Naive B cell (primary cell): Measurements from ENCODE around the gene VPS13D. TPM values are rescaled to one million over a fixed set of nuclear protein-coding genes. Genes with fewer than 3 reads are reported as not detected.

Experiments used
- ATAC-seq, 2 donors: fragments of 150-1000 bp; cut with Tn5 transposase; 2 replicates each; pipeline ENCODE4 v1.10.0; 2021; ENCODE audit warnings: low read depth in 2 of 2, mild to moderate bottlenecking in 2 of 2, moderate library complexity in 2 of 2
- DNase-seq: peaks from one replicate; pipeline ENCODE4 v3.0.0; 2022
- H3K27ac Mint-ChIP-seq, 6 donors: one replicate each; pipeline ENCODE4 v1.8.0; 2020 to 2022; ENCODE audit warnings: mild to moderate bottlenecking in 6 of 6, mixed read lengths in 6 of 6, moderate library complexity in 5 of 6, inconsistent platforms in 2 of 6
- H3K27me3 Mint-ChIP-seq, 3 donors: one replicate each; pipeline ENCODE4 v1.8.0; 2021 to 2022; ENCODE audit warnings: mixed read lengths in 3 of 3, mild to moderate bottlenecking in 1 of 3
- H3K36me3 Mint-ChIP-seq, 2 donors: one replicate each; pipeline ENCODE4 v1.8.0; 2020 to 2022; ENCODE audit warnings: mixed read lengths in 2 of 2, inconsistent platforms in 1 of 2, mild to moderate bottlenecking in 1 of 2
- H3K4me1 Mint-ChIP-seq, 3 donors: one replicate each; pipeline ENCODE4 v1.8.0; 2020 to 2022; ENCODE audit warnings: mixed read lengths in 3 of 3, inconsistent platforms in 1 of 3, mild to moderate bottlenecking in 1 of 3, moderate library complexity in 1 of 3
- H3K4me3 Mint-ChIP-seq, 8 donors: one replicate each; pipeline ENCODE4 v1.8.0; 2020 to 2022; ENCODE audit warnings: mild to moderate bottlenecking in 8 of 8, mixed read lengths in 8 of 8, moderate library complexity in 8 of 8, inconsistent platforms in 2 of 8
- H3K9me3 Mint-ChIP-seq, 7 donors: one replicate each; pipeline ENCODE4 v1.8.0; 2020 to 2022; ENCODE audit warnings: mixed read lengths in 7 of 7, mild to moderate bottlenecking in 5 of 7, inconsistent platforms in 2 of 7, moderate library complexity in 1 of 7
- polyA plus RNA-seq, 6 donors: library from polyadenylated mRNA; unstranded; fragments of 300-500 nt; fragmentation: Illumina TruSeq; gene quantifications; one replicate each; pipeline ENCODE4 v1.2.3, GENCODE V29; 2021; ENCODE audit warnings: low read depth in 6 of 6

VPS13D gene
- polyA plus RNA-seq, 6 donors from 2014 or later: 7.6 to 14.6 (median 11.8) TPM

- Mint-ChIP-seq H3K27me3 (no peaks in the 10 kb centered on the region), H3K4me1 (peaks cover 0 to 3% (median 0%) of the 10 kb centered on the region in 3 donors), H3K9me3 (no peaks in the 10 kb centered on the region), H3K4me3 (no peak overlapping the region), H3K27ac (no peak overlapping the region), H3K36me3 (peaks cover 19 to 25% of the 10 kb centered on the region in 2 donors)
- ATAC-seq: no peak
- DNase-seq: no peak
These were observed 21.6 kb downstream of the VPS13D start for GRCh38 chr1:12251442-12251841.

- no peaks in the 10 kb centered on the region for H3K9me3 Mint-ChIP-seq
- ATAC-seq (no peak), DNase-seq (no peak)
- H3K27ac Mint-ChIP-seq: no peak overlapping the region
- no peak overlapping the region for H3K4me3 Mint-ChIP-seq
- H3K4me1 Mint-ChIP-seq: peaks cover 0 to 3% (median 0%) of the 10 kb centered on the region in 3 donors
- peaks cover 34 to 47% of the 10 kb centered on the region in 2 donors for H3K36me3 Mint-ChIP-seq
- no peaks in the 10 kb centered on the region for H3K27me3 Mint-ChIP-seq
These were observed 26.1 kb downstream of the VPS13D start for GRCh38 chr1:12255913-12256312.

- H3K36me3 Mint-ChIP-seq: peaks cover 44 to 46% of the 10 kb centered on the region in 2 donors
- no peaks in the 10 kb centered on the region for H3K9me3 Mint-ChIP-seq
These were observed 28.4 kb downstream of the VPS13D start for GRCh38 chr1:12258272-12258671.

GRCh38 chr1:12269351-12269750 is 39.5 kb downstream of the VPS13D start:
- DNase-seq: no peak
- no peaks in the 10 kb centered on the region for H3K9me3 Mint-ChIP-seq
- H3K27me3 Mint-ChIP-seq: no peaks in the 10 kb centered on the region
- H3K4me3 Mint-ChIP-seq: no peak overlapping the region
- peaks cover 25 to 27% of the 10 kb centered on the region in 2 donors for H3K36me3 Mint-ChIP-seq
- ATAC-seq: no peak
- no peaks in the 10 kb centered on the region for H3K4me1 Mint-ChIP-seq
- H3K27ac Mint-ChIP-seq: peak overlapping the region in 1 of 6 donors; percentile 25

More at GRCh38 chr1:12258272-12258671, 28.4 kb downstream of the VPS13D start:
- H3K27me3 Mint-ChIP-seq: no peaks in the 10 kb centered on the region
- ATAC-seq (no peak), DNase-seq (no peak)
- no peak overlapping the region for H3K4me3 Mint-ChIP-seq
- H3K4me1 Mint-ChIP-seq: no peaks in the 10 kb centered on the region
- H3K27ac Mint-ChIP-seq: no peak overlapping the region

GRCh38 chr1:12271033-12271432 is 41.2 kb downstream of the VPS13D start:
- Mint-ChIP-seq H3K36me3 (peaks cover 23 to 27% of the 10 kb centered on the region in 2 donors), H3K27ac (peak overlapping the region in 1 of 6 donors; percentile 44)
- no peak for ATAC-seq

GRCh38 chr1:12272770-12273169 is 42.9 kb downstream of the VPS13D start:
- peaks cover 35 to 36% of the 10 kb centered on the region in 2 donors for H3K36me3 Mint-ChIP-seq
- H3K27ac Mint-ChIP-seq: peak overlapping the region in 1 of 6 donors; percentile 83
- no peak overlapping the region for H3K4me3 Mint-ChIP-seq
- ATAC-seq (no peak), DNase-seq (no peak)
- no peaks in the 10 kb centered on the region for H3K4me1 Mint-ChIP-seq
- no peaks in the 10 kb centered on the region for H3K27me3 Mint-ChIP-seq
- no peaks in the 10 kb centered on the region for H3K9me3 Mint-ChIP-seq

More at GRCh38 chr1:12271033-12271432, 41.2 kb downstream of the VPS13D start:
- DNase-seq: no peak
- Mint-ChIP-seq H3K4me1 (no peaks in the 10 kb centered on the region), H3K27me3 (no peaks in the 10 kb centered on the region), H3K9me3 (no peaks in the 10 kb centered on the region), H3K4me3 (no peak overlapping the region)

- peak overlapping the region in 3 of 6 donors; percentile 42 to 49 (median 48) for H3K27ac Mint-ChIP-seq
- no peaks in the 10 kb centered on the region for H3K4me1 Mint-ChIP-seq
- ATAC-seq: no peak
- no peaks in the 10 kb centered on the region for H3K27me3 Mint-ChIP-seq
- H3K36me3 Mint-ChIP-seq: peaks cover 31 to 34% of the 10 kb centered on the region in 2 donors
- peak; percentile 6 for DNase-seq
- H3K4me3 Mint-ChIP-seq: no peak overlapping the region
- no peaks in the 10 kb centered on the region for H3K9me3 Mint-ChIP-seq
These were observed 45.5 kb downstream of the VPS13D start for GRCh38 chr1:12275370-12275769.

GRCh38 chr1:12276225-12276624 is 46.4 kb downstream of the VPS13D start:
- Mint-ChIP-seq H3K27me3 (no peaks in the 10 kb centered on the region), H3K4me1 (no peaks in the 10 kb centered on the region), H3K4me3 (no peak overlapping the region), H3K27ac (no peak overlapping the region), H3K36me3 (peaks cover 29 to 31% of the 10 kb centered on the region in 2 donors), H3K9me3 (no peaks in the 10 kb centered on the region)
- no peak for ATAC-seq
- no peak for DNase-seq

- Mint-ChIP-seq H3K4me3 (no peak overlapping the region), H3K27ac (peak overlapping the region in 1 of 6 donors; percentile 50), H3K4me1 (no peaks in the 10 kb centered on the region), H3K36me3 (peaks cover 21 to 30% of the 10 kb centered on the region in 2 donors), H3K9me3 (no peaks in the 10 kb centered on the region), H3K27me3 (no peaks in the 10 kb centered on the region)
- DNase-seq: no peak
- no peak for ATAC-seq
These were observed 49.2 kb downstream of the VPS13D start for GRCh38 chr1:12279003-12279402.

GRCh38 chr1:12279728-12280464 is 50.1 kb downstream of the VPS13D start:
- H3K27ac Mint-ChIP-seq: peak overlapping the region in 1 of 6 donors; percentile 14
- H3K4me1 Mint-ChIP-seq: no peaks in the 10 kb centered on the region
- H3K4me3 Mint-ChIP-seq: no peak overlapping the region
- peaks cover 21 to 30% of the 10 kb centered on the region in 2 donors for H3K36me3 Mint-ChIP-seq
- ATAC-seq (no peak), DNase-seq (no peak)
- H3K9me3 Mint-ChIP-seq: no peaks in the 10 kb centered on the region
- H3K27me3 Mint-ChIP-seq: no peaks in the 10 kb centered on the region

GRCh38 chr1:12282142-12282541 is 52.3 kb downstream of the VPS13D start:
- ATAC-seq (no peak), DNase-seq (no peak)
- no peaks in the 10 kb centered on the region for H3K27me3 Mint-ChIP-seq
- peaks cover 10 to 13% (median 13%) of the 10 kb centered on the region in 3 donors for H3K4me1 Mint-ChIP-seq
- H3K4me3 Mint-ChIP-seq: no peak overlapping the region
- peak overlapping the region in 2 of 6 donors; percentile 23 to 41 for H3K27ac Mint-ChIP-seq
- no peaks in the 10 kb centered on the region for H3K9me3 Mint-ChIP-seq
- peaks cover 12 to 21% of the 10 kb centered on the region in 2 donors for H3K36me3 Mint-ChIP-seq

GRCh38 chr1:12284486-12284885 is 54.7 kb downstream of the VPS13D start:
- DNase-seq: no peak
- Mint-ChIP-seq H3K36me3 (peaks cover 12 to 16% of the 10 kb centered on the region in 2 donors), H3K27ac (no peak overlapping the region), H3K4me3 (no peak overlapping the region), H3K4me1 (peaks cover 14 to 27% (median 25%) of the 10 kb centered on the region in 3 donors), H3K27me3 (no peaks in the 10 kb centered on the region), H3K9me3 (no peaks in the 10 kb centered on the region)
- ATAC-seq: no peak

GRCh38 chr1:12285496-12286143 is 55.8 kb downstream of the VPS13D start:
- peaks cover 12 to 16% of the 10 kb centered on the region in 2 donors for H3K36me3 Mint-ChIP-seq

GRCh38 chr1:12287869-12288268 is 58.0 kb downstream of the VPS13D start:
- ATAC-seq: no peak
- no peaks in the 10 kb centered on the region for H3K27me3 Mint-ChIP-seq
- peak overlapping the region in 2 of 6 donors; percentile 52 to 85 for H3K27ac Mint-ChIP-seq
- peaks cover 14 to 27% (median 25%) of the 10 kb centered on the region in 3 donors for H3K4me1 Mint-ChIP-seq
- no peak overlapping the region for H3K4me3 Mint-ChIP-seq
- peaks cover 9 to 11% of the 10 kb centered on the region in 2 donors for H3K36me3 Mint-ChIP-seq
- H3K9me3 Mint-ChIP-seq: no peaks in the 10 kb centered on the region
- no peak for DNase-seq

More at GRCh38 chr1:12285496-12286143, 55.8 kb downstream of the VPS13D start:
- Mint-ChIP-seq H3K4me3 (no peak overlapping the region), H3K27me3 (no peaks in the 10 kb centered on the region), H3K4me1 (peaks cover 14 to 27% (median 25%) of the 10 kb centered on the region in 3 donors), H3K9me3 (no peaks in the 10 kb centered on the region), H3K27ac (peak overlapping the region in 2 of 6 donors; percentile 81 to 86)
- no peak for ATAC-seq
- no peak for DNase-seq
